CD4-positive, CD25-positive, alpha-beta regulatory T cell (primary cell): ENCODE results near the gene NPBWR2. TPM values are rescaled to one million over a fixed set of nuclear protein-coding genes. Genes with fewer than 3 reads are reported as not detected.
"Not testable (repeated sequence)": the region's sequence is repeated elsewhere in the genome, so short reads cannot be mapped to it uniquely, and the experiment has no call there.

Source experiments
- ATAC-seq, 2 donors: fragments of 150-1000 bp; cut with Tn5 transposase; one replicate each; pipeline ENCODE4 v1.10.0; 2021; ENCODE audit warnings: low read depth in 2 of 2, moderate number of reproducible peaks in 2 of 2, moderate library complexity in 1 of 2
- DNase-seq, 3 donors: peaks; one replicate each; pipeline versions ENCODE4 v3.0.0 to v3.0.0-alpha.2; 2012 to 2022; ENCODE audit warnings: mixed read lengths in 1 of 3
- H3K27ac ChIP-seq: one replicate; pipeline ENCODE4 v1.7.0; 2013; ENCODE audit warnings: mild to moderate bottlenecking, low read length; ENCODE audit not compliant: insufficient read depth, poor library complexity, severe bottlenecking
- H3K27me3 ChIP-seq: one replicate; pipeline ENCODE4 v1.7.0; 2013; ENCODE audit warnings: low read length; ENCODE audit not compliant: control insufficient read depth, insufficient read depth
- H3K36me3 ChIP-seq: one replicate; pipeline ENCODE4 v1.7.0; 2013; ENCODE audit warnings: mild to moderate bottlenecking, low read length, moderate library complexity; ENCODE audit not compliant: control insufficient read depth, insufficient read depth
- H3K4me1 ChIP-seq: 2 replicates; pipeline ENCODE4 v1.7.0; 2013; ENCODE audit warnings: mild to moderate bottlenecking, low read length; ENCODE audit not compliant: insufficient read depth, control insufficient read depth, poor library complexity, severe bottlenecking
- H3K4me3 ChIP-seq: one replicate; pipeline ENCODE4 v1.7.0; 2013; ENCODE audit warnings: low read depth, mild to moderate bottlenecking, low read length, moderate library complexity
- H3K9me3 ChIP-seq, 2 experiments: 1 replicate in 1 of 2; 2 replicates in 1 of 2; pipeline ENCODE4 v1.7.0; 2013; ENCODE audit warnings: low read length in 2 of 2, mild to moderate bottlenecking in 1 of 2, moderate library complexity in 1 of 2; ENCODE audit not compliant: control insufficient read depth in 2 of 2
- H3K27ac Mint-ChIP-seq, 3 donors: one replicate each; pipeline ENCODE4 v1.8.0; 2020 to 2022; ENCODE audit warnings: mild to moderate bottlenecking in 3 of 3, mixed read lengths in 3 of 3, moderate library complexity in 2 of 3
- H3K27me3 Mint-ChIP-seq: one replicate; pipeline ENCODE4 v1.8.0; 2022; ENCODE audit warnings: mild to moderate bottlenecking, mixed read lengths
- H3K36me3 Mint-ChIP-seq: one replicate; pipeline ENCODE4 v1.8.0; 2020; ENCODE audit warnings: mixed read lengths
- H3K4me1 Mint-ChIP-seq, 4 donors: one replicate each; pipeline ENCODE4 v1.8.0; 2020 to 2022; ENCODE audit warnings: mixed read lengths in 4 of 4, mild to moderate bottlenecking in 1 of 4
- H3K4me3 Mint-ChIP-seq, 4 donors: one replicate each; pipeline ENCODE4 v1.8.0; 2020 to 2022; ENCODE audit warnings: mild to moderate bottlenecking in 4 of 4, mixed read lengths in 4 of 4, moderate library complexity in 3 of 4
- H3K9me3 Mint-ChIP-seq, 7 donors: one replicate each; pipeline ENCODE4 v1.8.0; 2020 to 2022; ENCODE audit warnings: mixed read lengths in 7 of 7, mild to moderate bottlenecking in 3 of 7, moderate library complexity in 2 of 7
- polyA plus RNA-seq, 4 donors: library from polyadenylated mRNA; unstranded; fragments of 300-500 nt; fragmentation: Illumina TruSeq; gene quantifications; one replicate each; pipeline ENCODE4 v1.2.3, GENCODE V29; 2021
- total RNA-seq: library from RNA; stranded (reverse); gene quantifications from one replicate; pipeline ENCODE4 v1.2.3, GENCODE V29; 2022

Gene NPBWR2
- total and polyA plus RNA-seq, 5 donors from 2014 or later, result not detected

- H3K27me3 Mint-ChIP-seq, result peaks cover 8% of the 10 kb centered on the region
- no peak overlapping the region for H3K4me3 ChIP-seq
- peak overlapping the region in 1 of 3 donors; percentile 38 for H3K27ac Mint-ChIP-seq
- H3K36me3 Mint-ChIP-seq, result no peaks in the 10 kb centered on the region
- peaks cover 3 to 10% of the 10 kb centered on the region in 2 experiments for H3K9me3 ChIP-seq
- DNase-seq (no peak), ATAC-seq (no peak)
- H3K27me3 ChIP-seq, result no peaks in the 10 kb centered on the region
- H3K36me3 ChIP-seq, result no peaks in the 10 kb centered on the region
- H3K4me1 ChIP-seq, result no peaks in the 10 kb centered on the region
- H3K4me3 Mint-ChIP-seq, result no peak overlapping the region
- H3K27ac ChIP-seq, result no peak overlapping the region
- H3K9me3 Mint-ChIP-seq, result peaks cover 1 to 11% (median 3%) of the 10 kb centered on the region in 7 donors
- H3K4me1 Mint-ChIP-seq, result no peaks in the 10 kb centered on the region
Observed at GRCh38 chr20:64140061-64140931, 32.9 kb upstream of the NPBWR2 start.

- Mint-ChIP-seq H3K27me3 (peaks cover 8% of the 10 kb centered on the region), H3K36me3 (no peaks in the 10 kb centered on the region), H3K27ac (no peak overlapping the region), H3K4me1 (peaks cover 0 to 5% (median 0%) of the 10 kb centered on the region in 4 donors), H3K9me3 (peaks cover 0 to 4% (median 2%) of the 10 kb centered on the region in 7 donors), H3K4me3 (no peak overlapping the region)
- H3K4me1 ChIP-seq, result no peaks in the 10 kb centered on the region
- no peaks in the 10 kb centered on the region for H3K36me3 ChIP-seq
- H3K9me3 ChIP-seq, result peaks cover 0 to 1% of the 10 kb centered on the region in 2 experiments
- H3K27ac ChIP-seq, result no peak overlapping the region
- ATAC-seq (no peak), DNase-seq (no peak)
- no peak overlapping the region for H3K4me3 ChIP-seq
- no peaks in the 10 kb centered on the region for H3K27me3 ChIP-seq
Observed at GRCh38 chr20:64139199-64140060, 32.1 kb upstream of the NPBWR2 start.

DNA sequence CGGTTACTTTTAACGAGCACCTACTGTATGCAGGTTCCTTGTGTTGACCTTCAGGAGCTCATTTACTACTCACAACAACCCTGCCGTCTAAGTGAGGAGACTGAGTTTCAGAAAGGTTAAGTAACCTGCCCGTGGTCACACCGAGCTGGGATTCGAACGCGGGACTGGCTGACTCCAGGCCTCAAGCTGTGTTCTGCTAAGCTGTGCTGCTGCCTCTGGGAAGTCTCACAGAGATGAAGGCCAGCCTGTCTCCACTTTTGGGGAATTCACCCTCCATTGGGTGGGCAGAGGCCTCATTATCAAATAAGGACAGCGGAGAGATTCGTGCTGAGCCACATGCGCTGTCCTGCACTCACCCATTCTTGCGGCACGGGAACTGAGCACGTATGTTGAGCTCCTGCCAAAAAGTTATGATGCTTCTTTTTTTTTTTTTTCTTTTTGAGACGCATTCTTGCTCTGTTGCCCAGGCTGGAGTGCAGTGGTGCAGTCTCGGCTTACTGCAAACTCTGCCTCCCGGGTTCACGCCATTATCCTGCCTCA, 31.0 kb upstream of the NPBWR2 start:
- no peak overlapping the region for H3K27ac Mint-ChIP-seq
- ATAC-seq, result no peak
- no peak overlapping the region for H3K4me3 ChIP-seq
- H3K4me3 Mint-ChIP-seq, result no peak overlapping the region
- no peak for DNase-seq
- H3K36me3 ChIP-seq, result no peaks in the 10 kb centered on the region
- no peaks in the 10 kb centered on the region for H3K27me3 ChIP-seq
- no peaks in the 10 kb centered on the region for H3K4me1 ChIP-seq
- H3K9me3 Mint-ChIP-seq, result peaks cover 0 to 1% (median 0%) of the 10 kb centered on the region in 7 donors
- no peaks in the 10 kb centered on the region for H3K9me3 ChIP-seq
- H3K27ac ChIP-seq, result no peak overlapping the region
- peaks cover 0 to 5% (median 0%) of the 10 kb centered on the region in 4 donors for H3K4me1 Mint-ChIP-seq
- no peaks in the 10 kb centered on the region for H3K36me3 Mint-ChIP-seq
- peaks cover 8% of the 10 kb centered on the region for H3K27me3 Mint-ChIP-seq

GRCh38 chr20:64137598-64138031, 30.2 kb upstream of the NPBWR2 start:
- DNase-seq (no peak), ATAC-seq (no peak)
- Mint-ChIP-seq H3K27me3 (peaks cover 8% of the 10 kb centered on the region), H3K27ac (no peak overlapping the region), H3K4me1 (peaks cover 0 to 5% (median 0%) of the 10 kb centered on the region in 4 donors), H3K9me3 (peaks cover 0 to 1% (median 0%) of the 10 kb centered on the region in 7 donors), H3K36me3 (no peaks in the 10 kb centered on the region), H3K4me3 (no peak overlapping the region)
- Histone ChIP-seq H3K27ac (no peak overlapping the region), H3K36me3 (no peaks in the 10 kb centered on the region), H3K4me1 (no peaks in the 10 kb centered on the region), H3K4me3 (no peak overlapping the region), H3K27me3 (no peaks in the 10 kb centered on the region), H3K9me3 (no peaks in the 10 kb centered on the region)

GRCh38 chr20:64136004-64136710, 28.8 kb upstream of the NPBWR2 start:
- no peak for ATAC-seq
- no peak overlapping the region for H3K4me3 ChIP-seq
- peaks cover 0 to 1% (median 0%) of the 10 kb centered on the region in 7 donors for H3K9me3 Mint-ChIP-seq
- H3K4me3 Mint-ChIP-seq, result no peak overlapping the region
- DNase-seq, result no peak
- no peaks in the 10 kb centered on the region for H3K36me3 Mint-ChIP-seq
- H3K4me1 Mint-ChIP-seq, result peaks cover 0 to 5% (median 0%) of the 10 kb centered on the region in 4 donors
- no peak overlapping the region for H3K27ac ChIP-seq
- H3K27ac Mint-ChIP-seq, result no peak overlapping the region
- no peaks in the 10 kb centered on the region for H3K27me3 ChIP-seq
- no peaks in the 10 kb centered on the region for H3K4me1 ChIP-seq
- no peaks in the 10 kb centered on the region for H3K36me3 ChIP-seq
- no peaks in the 10 kb centered on the region for H3K27me3 Mint-ChIP-seq
- H3K9me3 ChIP-seq, result no peaks in the 10 kb centered on the region

- not testable (repeated sequence) for DNase-seq, H3K27ac ChIP-seq, H3K4me1 Mint-ChIP-seq, H3K9me3 Mint-ChIP-seq, H3K27ac Mint-ChIP-seq, H3K36me3 Mint-ChIP-seq, H3K9me3 ChIP-seq, H3K4me3 ChIP-seq, H3K27me3 Mint-ChIP-seq, H3K36me3 ChIP-seq, H3K27me3 ChIP-seq, ATAC-seq, H3K4me1 ChIP-seq, H3K4me3 Mint-ChIP-seq
Observed at GRCh38 chr20:64134744-64135143, 27.4 kb upstream of the NPBWR2 start.

DNA sequence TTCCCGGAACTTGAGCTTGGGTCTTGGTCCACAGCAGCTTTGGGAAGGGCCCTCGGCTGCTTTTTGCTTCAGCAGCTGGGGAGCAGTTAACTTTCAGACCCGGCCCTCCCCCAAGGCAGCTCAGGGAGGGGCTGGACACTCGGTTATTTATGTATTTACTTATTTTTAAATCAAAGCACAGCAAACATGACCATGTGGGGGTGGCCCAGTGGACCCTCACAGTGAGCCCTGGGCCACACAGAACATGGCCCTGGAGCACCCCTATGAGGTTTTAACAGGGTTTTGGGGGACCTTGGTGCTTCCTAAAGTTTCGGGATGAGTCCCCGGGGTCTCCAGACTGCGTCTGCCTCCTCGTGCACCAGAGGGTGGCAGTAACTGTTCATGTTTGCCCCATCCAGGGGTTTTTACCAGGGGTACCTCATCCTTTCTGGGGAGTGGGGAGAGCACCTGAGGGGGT, 26.6 kb upstream of the NPBWR2 start:
- no peaks in the 10 kb centered on the region for H3K9me3 ChIP-seq
- no peaks in the 10 kb centered on the region for H3K36me3 Mint-ChIP-seq
- no peak overlapping the region for H3K4me3 Mint-ChIP-seq
- no peaks in the 10 kb centered on the region for H3K27me3 ChIP-seq
- DNase-seq (no peak), ATAC-seq (no peak)
- peaks cover 0 to 2% (median 0%) of the 10 kb centered on the region in 7 donors for H3K9me3 Mint-ChIP-seq
- no peaks in the 10 kb centered on the region for H3K4me1 ChIP-seq
- H3K36me3 ChIP-seq, result no peaks in the 10 kb centered on the region
- peaks cover 0 to 5% (median 0%) of the 10 kb centered on the region in 4 donors for H3K4me1 Mint-ChIP-seq
- H3K27me3 Mint-ChIP-seq, result peaks cover 10% of the 10 kb centered on the region
- H3K27ac ChIP-seq, result no peak overlapping the region
- no peak overlapping the region for H3K4me3 ChIP-seq
- H3K27ac Mint-ChIP-seq, result no peak overlapping the region
